WTC11 (cell line): ENCODE measurements around the gene TMX4. TPM values are rescaled to one million over a fixed set of nuclear protein-coding genes. Genes with fewer than 3 reads are reported as not detected.

Experiments
- ATAC-seq: fragments of 200-7000 bp; cut with Tn5 transposase; 2 replicates; pipeline ENCODE4 v1.10.0; 2021; ENCODE audit warnings: mild to moderate bottlenecking, moderate library complexity
- CTCF ChIA-PET: fragments of 300-600 bp; sonication (Branson Sonifier 250); formaldehyde crosslinking; loops from one replicate; lab custom pipeline; 2021; ENCODE audit warnings: antibody characterized with exemption; lab: Charles Lee
- POLR2A ChIA-PET: fragments of 350-600 bp; sonication (Branson Sonifier 250); formaldehyde crosslinking; loops from one replicate; lab custom pipeline; 2021; ENCODE audit warnings: antibody characterized with exemption; lab: Charles Lee
- DNase-seq: peaks from one replicate; pipeline ENCODE4 v3.0.0; 2021; ENCODE audit warnings: low spot score
- H3K27ac Mint-ChIP-seq: 2 replicates; pipeline ENCODE4 v1.8.0; 2021; ENCODE audit warnings: mixed read lengths
- H3K27me3 Mint-ChIP-seq: 2 replicates; pipeline ENCODE4 v1.8.0; 2021; ENCODE audit warnings: low read depth, mild to moderate bottlenecking, moderate library complexity, mixed read lengths
- H3K36me3 Mint-ChIP-seq: 2 replicates; pipeline ENCODE4 v1.8.0; 2021; ENCODE audit warnings: mixed read lengths
- H3K4me1 Mint-ChIP-seq: 2 replicates; pipeline ENCODE4 v1.8.0; 2022; ENCODE audit warnings: mixed read lengths
- H3K4me3 Mint-ChIP-seq: 2 replicates; pipeline ENCODE4 v1.8.0; 2021; ENCODE audit warnings: mild to moderate bottlenecking, moderate library complexity, mixed read lengths
- H3K9me3 Mint-ChIP-seq: 2 replicates; pipeline ENCODE4 v1.8.0; 2021; ENCODE audit warnings: mixed read lengths
- CTCF ChIP-seq: fragments of 200-600 bp; IDR thresholded peaks from 2 replicates; pipeline ENCODE4 v1.8.0; 2022; ENCODE audit warnings: antibody characterized with exemption
- ESRRA ChIP-seq: sonication (generic); formaldehyde crosslinking; IDR thresholded peaks from 2 replicates; pipeline ENCODE4 v1.8.1; 2022; ENCODE audit warnings: mild to moderate bottlenecking, missing genetic modification reagents, borderline replicate concordance
- FOXK1 ChIP-seq: sonication (generic); formaldehyde crosslinking; IDR thresholded peaks from 2 replicates; pipeline ENCODE4 v1.8.0; 2022; ENCODE audit warnings: mild to moderate bottlenecking, moderate library complexity, missing genetic modification reagents
- GTF2I ChIP-seq: fragments of 250-450 bp; sonication (Bioruptor Pico); conservative IDR thresholded peaks from 2 replicates; pipeline ENCODE4 v1.4.0; 2021; ENCODE audit warnings: mild to moderate bottlenecking
- IRF2 ChIP-seq: sonication (generic); formaldehyde crosslinking; IDR thresholded peaks from 2 replicates; pipeline ENCODE4 v1.8.0; 2022; ENCODE audit warnings: low read depth, missing genetic modification reagents, borderline replicate concordance
- JUN ChIP-seq: sonication (generic); formaldehyde crosslinking; IDR thresholded peaks from 2 replicates; pipeline ENCODE4 v1.8.0; 2023; ENCODE audit warnings: mild to moderate bottlenecking, missing genetic modification reagents
- SMAD3 ChIP-seq: sonication (generic); formaldehyde crosslinking; IDR thresholded peaks from 2 replicates; pipeline ENCODE4 v1.8.0; 2022; ENCODE audit warnings: missing genetic modification reagents, mild to moderate bottlenecking, borderline replicate concordance
- SOX15 ChIP-seq: fragments of 250-450 bp; sonication (Bioruptor Pico); IDR thresholded peaks from 2 replicates; pipeline ENCODE4 v1.9.0; 2021; ENCODE audit warnings: mild to moderate bottlenecking
- SP1 ChIP-seq: sonication (generic); formaldehyde crosslinking; conservative IDR thresholded peaks from 2 replicates; pipeline ENCODE4 v1.8.1; 2022; ENCODE audit warnings: missing genetic modification reagents
- ZNF219 ChIP-seq: sonication (generic); formaldehyde crosslinking; IDR thresholded peaks from 2 replicates; pipeline ENCODE4 v1.8.0; 2023; ENCODE audit warnings: missing genetic modification reagents, mild to moderate bottlenecking, borderline replicate concordance
- total RNA-seq: library from RNA; stranded (reverse); gene quantifications from 3 replicates; pipeline ENCODE4 v1.2.3, GENCODE V29; 2021
- TF ChIP-seq, protein P1 (sequence below): sonication (generic); formaldehyde crosslinking; IDR thresholded peaks from 2 replicates; pipeline ENCODE4 v1.8.0; 2023; ENCODE audit warnings: missing genetic modification reagents, mild to moderate bottlenecking, borderline replicate concordance
- TF ChIP-seq, protein P2 (sequence below): fragments of 250-450 bp; sonication (Bioruptor Pico); IDR thresholded peaks from 2 replicates; pipeline ENCODE4 v1.9.0; 2021; ENCODE audit warnings: mild to moderate bottlenecking
- TF ChIP-seq, protein P3 (sequence below): sonication (generic); formaldehyde crosslinking; IDR thresholded peaks from 2 replicates; pipeline ENCODE4 v1.8.0; 2022; ENCODE audit warnings: mild to moderate bottlenecking, missing genetic modification reagents
- TF ChIP-seq, protein P4 (sequence below): fragments of 250-450 bp; sonication (Bioruptor Pico); conservative IDR thresholded peaks from 2 replicates; pipeline ENCODE4 v1.9.0; 2021; ENCODE audit warnings: mild to moderate bottlenecking

Gene TMX4
- total RNA-seq, 1 experiment from 2014 or later = 9.8 TPM

DNA sequence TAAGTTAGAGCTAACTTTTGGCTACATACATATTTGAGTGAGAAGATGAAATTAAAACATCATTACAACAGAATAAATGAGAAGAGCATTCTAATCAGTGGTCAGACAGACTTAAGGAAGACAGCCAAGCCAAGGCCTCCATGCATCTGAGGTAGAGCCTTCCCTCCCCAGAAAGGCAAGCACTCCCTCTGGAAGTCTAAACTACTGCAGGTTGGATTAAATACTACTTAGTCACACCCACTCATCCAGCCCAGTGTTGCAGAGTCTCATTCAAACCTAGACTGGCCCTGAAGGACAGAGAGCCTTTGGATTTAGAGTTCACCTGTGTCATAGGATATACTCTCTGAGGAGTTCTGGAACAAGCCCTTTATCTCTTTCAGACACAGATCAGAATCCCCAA lies 29.2 kb downstream of the TMX4 start (continued):
- TF ChIP-seq, protein P1, sequence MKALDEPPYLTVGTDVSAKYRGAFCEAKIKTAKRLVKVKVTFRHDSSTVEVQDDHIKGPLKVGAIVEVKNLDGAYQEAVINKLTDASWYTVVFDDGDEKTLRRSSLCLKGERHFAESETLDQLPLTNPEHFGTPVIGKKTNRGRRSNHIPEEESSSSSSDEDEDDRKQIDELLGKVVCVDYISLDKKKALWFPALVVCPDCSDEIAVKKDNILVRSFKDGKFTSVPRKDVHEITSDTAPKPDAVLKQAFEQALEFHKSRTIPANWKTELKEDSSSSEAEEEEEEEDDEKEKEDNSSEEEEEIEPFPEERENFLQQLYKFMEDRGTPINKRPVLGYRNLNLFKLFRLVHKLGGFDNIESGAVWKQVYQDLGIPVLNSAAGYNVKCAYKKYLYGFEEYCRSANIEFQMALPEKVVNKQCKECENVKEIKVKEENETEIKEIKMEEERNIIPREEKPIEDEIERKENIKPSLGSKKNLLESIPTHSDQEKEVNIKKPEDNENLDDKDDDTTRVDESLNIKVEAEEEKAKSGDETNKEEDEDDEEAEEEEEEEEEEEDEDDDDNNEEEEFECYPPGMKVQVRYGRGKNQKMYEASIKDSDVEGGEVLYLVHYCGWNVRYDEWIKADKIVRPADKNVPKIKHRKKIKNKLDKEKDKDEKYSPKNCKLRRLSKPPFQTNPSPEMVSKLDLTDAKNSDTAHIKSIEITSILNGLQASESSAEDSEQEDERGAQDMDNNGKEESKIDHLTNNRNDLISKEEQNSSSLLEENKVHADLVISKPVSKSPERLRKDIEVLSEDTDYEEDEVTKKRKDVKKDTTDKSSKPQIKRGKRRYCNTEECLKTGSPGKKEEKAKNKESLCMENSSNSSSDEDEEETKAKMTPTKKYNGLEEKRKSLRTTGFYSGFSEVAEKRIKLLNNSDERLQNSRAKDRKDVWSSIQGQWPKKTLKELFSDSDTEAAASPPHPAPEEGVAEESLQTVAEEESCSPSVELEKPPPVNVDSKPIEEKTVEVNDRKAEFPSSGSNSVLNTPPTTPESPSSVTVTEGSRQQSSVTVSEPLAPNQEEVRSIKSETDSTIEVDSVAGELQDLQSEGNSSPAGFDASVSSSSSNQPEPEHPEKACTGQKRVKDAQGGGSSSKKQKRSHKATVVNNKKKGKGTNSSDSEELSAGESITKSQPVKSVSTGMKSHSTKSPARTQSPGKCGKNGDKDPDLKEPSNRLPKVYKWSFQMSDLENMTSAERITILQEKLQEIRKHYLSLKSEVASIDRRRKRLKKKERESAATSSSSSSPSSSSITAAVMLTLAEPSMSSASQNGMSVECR (CRISPR knock-in tag) = no peak
- TF ChIP-seq, protein P2, sequence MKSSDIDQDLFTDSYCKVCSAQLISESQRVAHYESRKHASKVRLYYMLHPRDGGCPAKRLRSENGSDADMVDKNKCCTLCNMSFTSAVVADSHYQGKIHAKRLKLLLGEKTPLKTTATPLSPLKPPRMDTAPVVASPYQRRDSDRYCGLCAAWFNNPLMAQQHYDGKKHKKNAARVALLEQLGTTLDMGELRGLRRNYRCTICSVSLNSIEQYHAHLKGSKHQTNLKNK (CRISPR knock-in tag) = no peak
- no peak for TF ChIP-seq FOXK1 (CRISPR knock-in tag)

DNA sequence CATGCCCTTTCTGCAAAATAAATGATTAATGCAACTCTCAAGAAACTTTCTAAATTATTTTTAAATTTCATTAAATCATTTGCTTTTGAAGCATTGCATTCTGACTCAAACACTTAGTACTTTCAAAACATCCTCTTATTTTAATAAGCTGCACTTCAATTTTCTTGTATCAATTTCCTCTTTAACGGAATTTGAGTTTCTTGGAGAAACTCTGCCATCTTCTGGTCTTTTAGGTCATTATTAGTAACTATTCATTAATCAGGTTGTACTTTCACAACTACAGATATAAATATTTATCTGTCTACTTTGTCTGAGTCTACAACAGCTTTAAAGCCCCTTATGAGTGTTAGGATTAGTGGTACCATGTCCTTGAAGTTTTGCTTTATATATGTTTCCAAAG lies 30.2 kb downstream of the TMX4 start:
- TF ChIP-seq ZNF219 (CRISPR knock-in tag) (no peak), SP1 (CRISPR knock-in tag) (no peak), IRF2 (CRISPR knock-in tag) (no peak), SOX15 (CRISPR knock-in tag) (no peak), GTF2I (no peak), CTCF (no peak), JUN (CRISPR knock-in tag) (no peak), SMAD3 (no peak), ESRRA (no peak)
- TF ChIP-seq, protein P3, sequence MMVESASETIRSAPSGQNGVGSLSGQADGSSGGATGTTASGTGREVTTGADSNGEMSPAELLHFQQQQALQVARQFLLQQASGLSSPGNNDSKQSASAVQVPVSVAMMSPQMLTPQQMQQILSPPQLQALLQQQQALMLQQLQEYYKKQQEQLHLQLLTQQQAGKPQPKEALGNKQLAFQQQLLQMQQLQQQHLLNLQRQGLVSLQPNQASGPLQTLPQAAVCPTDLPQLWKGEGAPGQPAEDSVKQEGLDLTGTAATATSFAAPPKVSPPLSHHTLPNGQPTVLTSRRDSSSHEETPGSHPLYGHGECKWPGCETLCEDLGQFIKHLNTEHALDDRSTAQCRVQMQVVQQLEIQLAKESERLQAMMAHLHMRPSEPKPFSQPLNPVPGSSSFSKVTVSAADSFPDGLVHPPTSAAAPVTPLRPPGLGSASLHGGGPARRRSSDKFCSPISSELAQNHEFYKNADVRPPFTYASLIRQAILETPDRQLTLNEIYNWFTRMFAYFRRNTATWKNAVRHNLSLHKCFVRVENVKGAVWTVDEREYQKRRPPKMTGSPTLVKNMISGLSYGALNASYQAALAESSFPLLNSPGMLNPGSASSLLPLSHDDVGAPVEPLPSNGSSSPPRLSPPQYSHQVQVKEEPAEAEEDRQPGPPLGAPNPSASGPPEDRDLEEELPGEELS (CRISPR knock-in tag) = no peak
- TF ChIP-seq, protein P4, sequence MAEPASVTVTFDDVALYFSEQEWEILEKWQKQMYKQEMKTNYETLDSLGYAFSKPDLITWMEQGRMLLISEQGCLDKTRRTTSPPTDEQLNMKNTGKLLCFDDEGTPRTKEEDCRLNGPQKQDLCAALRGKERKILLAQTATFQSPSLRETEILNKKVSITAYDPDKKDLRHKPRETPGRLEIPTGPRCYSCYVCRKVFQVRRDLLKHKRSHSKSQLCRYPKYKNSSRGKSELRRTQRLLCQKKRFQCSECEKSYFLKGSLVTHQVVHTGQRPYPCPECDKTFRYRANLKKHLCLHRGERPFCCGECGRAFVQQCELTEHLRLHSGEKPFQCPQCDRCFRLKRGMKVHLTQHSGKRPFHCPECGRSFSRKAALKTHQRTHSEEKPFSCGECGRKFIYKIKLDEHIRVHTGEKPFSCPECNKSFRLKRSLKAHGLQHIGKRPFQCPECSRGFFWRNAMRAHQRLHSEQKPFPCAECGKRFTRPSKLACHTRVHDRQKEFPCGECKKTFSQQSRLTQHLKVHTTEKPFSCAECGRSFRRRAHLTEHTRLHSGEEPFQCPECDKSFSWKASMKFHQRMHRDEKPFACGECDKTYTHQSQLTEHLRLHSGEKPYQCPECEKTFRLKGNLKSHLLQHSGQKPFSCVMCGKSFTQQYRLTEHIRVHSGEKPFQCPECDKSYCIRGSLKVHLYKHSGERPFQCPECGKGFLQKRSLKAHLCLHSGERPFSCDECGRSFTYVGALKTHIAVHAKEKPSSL (CRISPR knock-in tag) = no peak
- Mint-ChIP-seq H3K4me3 (no peak overlapping the region), H3K36me3 (peaks cover 9% of the 10 kb centered on the region), H3K27me3 (peaks cover 11% of the 10 kb centered on the region), H3K27ac (no peak overlapping the region), H3K4me1 (peaks cover 6% of the 10 kb centered on the region), H3K9me3 (peaks cover 11% of the 10 kb centered on the region)
- ATAC-seq (no peak), DNase-seq (no peak)
- CTCF ChIA-PET = interaction anchor here (2.0 to 2.9 kb wide), 4 partner anchors 9 to 733 kb away, joined by 5 to 15 read pairs (median 10); no protein-coding TSS in a partner anchor
- POLR2A ChIA-PET = no interaction called here
